GM12873 (cell line): ENCODE data around the gene AKAP13.

Experiments
- CTCF ChIP-seq: IDR thresholded peaks from 2 replicates; pipeline ENCODE4 v1.5.1; 2012; ENCODE audit warnings: low read depth, mild to moderate bottlenecking, moderate library complexity, low read length, control low read depth; ENCODE audit not compliant: insufficient read depth; ENCODE audit errors: missing control alignments

The AKAP13 gene

DNA sequence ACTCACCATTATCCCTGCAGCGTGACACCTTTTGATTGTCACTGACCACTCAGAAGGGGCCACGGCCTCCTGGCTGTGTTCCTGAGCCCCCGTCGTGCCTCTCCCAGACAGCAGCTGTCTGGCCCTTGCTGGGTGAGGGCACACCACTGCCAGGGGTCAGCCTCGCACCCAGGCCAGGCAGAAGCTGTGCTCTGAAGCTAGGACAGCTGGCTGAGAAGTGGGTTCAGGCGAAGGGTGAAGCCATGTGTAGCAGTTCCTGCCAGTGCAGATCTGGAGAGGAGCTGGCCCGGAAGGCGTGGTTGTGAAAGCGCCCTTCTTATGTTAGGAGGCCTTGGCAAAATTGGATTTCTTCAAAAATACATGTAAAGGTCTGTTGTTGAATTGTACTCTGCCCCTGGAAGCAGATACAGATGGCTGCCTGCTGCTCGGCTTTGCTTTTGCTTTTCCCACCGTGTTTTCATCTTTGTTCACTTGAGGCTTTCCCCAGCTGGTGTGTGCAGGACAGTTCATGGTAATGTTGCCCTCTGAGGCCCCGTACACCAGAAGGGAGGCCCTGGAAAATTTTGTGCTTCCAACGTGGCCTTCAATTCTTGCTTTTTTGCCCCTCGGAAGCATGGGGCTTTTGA, 365.2 kb downstream of the AKAP13 start:
- TF ChIP-seq CTCF = no peak

DNA sequence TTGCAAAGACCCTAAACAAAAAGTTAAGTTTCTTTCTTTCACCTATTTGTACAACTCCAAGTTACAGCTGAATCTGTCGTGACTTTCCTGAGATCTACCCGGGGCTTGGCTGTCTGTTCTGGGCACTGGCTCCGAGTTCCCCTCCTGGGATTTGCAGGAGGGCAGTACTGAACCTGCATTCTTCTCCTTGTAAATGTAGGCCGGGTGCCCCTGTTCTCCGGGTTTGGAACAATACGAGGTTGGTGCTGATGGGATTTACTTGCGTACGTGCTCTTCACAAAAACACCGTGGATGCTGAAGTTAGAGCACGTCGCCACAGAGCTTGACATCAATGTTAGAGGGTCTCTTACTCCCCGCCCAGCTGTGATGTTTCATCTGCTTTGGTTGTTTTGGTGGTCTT, 366.2 kb downstream of the AKAP13 start:
- TF ChIP-seq CTCF = no peak

- TF ChIP-seq CTCF = no peak
These were observed 367.8 kb downstream of the AKAP13 start for GRCh38 chr15:85748176-85748575.

GRCh38 chr15:85748729-85749128, 368.3 kb downstream of the AKAP13 start:
- no peak for TF ChIP-seq CTCF

GRCh38 chr15:85749261-85750151, 369.1 kb downstream of the AKAP13 start:
- no peak for TF ChIP-seq CTCF

DNA sequence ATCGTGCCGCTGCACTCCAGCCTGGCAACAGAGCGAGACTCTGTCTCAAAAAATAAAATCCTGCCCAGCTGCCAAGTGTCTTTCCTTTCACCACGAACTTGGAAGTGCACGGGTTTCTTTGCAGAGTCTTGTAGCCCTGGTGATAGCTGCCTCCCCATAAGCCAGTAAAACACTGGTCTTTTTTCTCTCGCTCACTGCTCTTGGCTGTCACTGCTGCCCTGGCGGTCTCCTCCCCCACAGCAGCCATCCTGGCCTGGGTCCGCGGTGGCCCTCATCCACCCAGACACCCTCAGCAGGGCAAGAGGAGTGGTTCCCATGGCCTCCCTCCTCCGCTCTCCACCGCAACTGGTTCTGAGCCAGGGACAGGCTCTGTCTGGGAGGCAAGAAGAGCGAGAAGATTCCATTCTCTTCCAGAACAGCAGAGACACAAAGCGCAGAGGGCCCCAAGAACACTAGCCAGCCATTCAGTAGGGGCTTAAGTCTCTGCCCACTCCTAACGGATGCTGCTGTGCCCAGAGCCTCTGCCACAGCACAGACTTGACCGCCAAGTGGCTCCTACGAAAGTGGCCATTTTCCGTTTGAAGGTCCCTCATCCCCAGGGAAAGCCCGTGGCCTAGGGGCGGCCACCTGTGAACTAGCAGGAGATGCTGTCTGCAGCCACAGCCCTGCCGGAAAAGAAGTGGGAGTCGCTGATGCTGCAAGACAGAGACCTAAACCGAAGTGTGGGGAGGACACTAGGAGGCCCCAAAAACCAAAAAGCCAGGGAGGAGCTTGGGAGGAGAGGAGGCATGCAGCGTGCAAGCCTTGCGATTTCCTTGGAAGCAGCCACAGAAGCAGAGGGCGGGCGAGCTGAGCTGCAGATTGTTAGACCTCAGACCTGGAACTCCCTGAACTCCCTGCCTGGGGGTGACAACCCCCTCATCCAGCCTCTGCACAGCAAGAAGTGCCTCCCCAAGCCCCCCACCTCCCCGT, 370.2 kb downstream of the AKAP13 start:
- TF ChIP-seq CTCF = no peak
